H1 (cell line): ENCODE data around the gene PDE8A. TPM values are rescaled to one million over a fixed set of nuclear protein-coding genes. Genes with fewer than 3 reads are reported as not detected.

Experiments used
- CTCF ChIA-PET: fragments of 300-600 bp; sonication (Branson Sonifier 250); formaldehyde crosslinking; loops from one replicate; lab custom pipeline; 2021; ENCODE audit not compliant: partially characterized antibody; lab: Charles Lee
- POLR2A ChIA-PET: fragments of 300-600 bp; sonication (Branson Sonifier 250); formaldehyde crosslinking; loops from one replicate; lab custom pipeline; 2021; ENCODE audit warnings: inconsistent platforms; ENCODE audit not compliant: partially characterized antibody; lab: Charles Lee
- DNase-seq, 2 experiments: peaks; one replicate each; pipeline versions ENCODE4 v3.0.0 to v3.0.0-alpha.2; 2010 to 2022; ENCODE audit warnings: low spot score in 2 of 2, low read depth in 1 of 2, mixed read lengths in 1 of 2
- FAIRE-seq: peaks from 2 replicates; lab custom pipeline; 2011; peaks lifted over from hg19 to GRCh38; lab: Jason Lieb, UNC
- H2AFZ ChIP-seq: 2 replicates; pipeline ENCODE4 v1.8.1; 2012; ENCODE audit warnings: low read length, inconsistent platforms
- H2AK5ac ChIP-seq: 2 replicates; pipeline ENCODE4 v1.6.1; 2013; ENCODE audit warnings: low read depth, low read length
- H2BK120ac ChIP-seq: replicated peaks from 2 replicates; pipeline ENCODE3; 2013; ENCODE audit warnings: low read depth, low read length, inconsistent platforms
- H2BK12ac ChIP-seq: 2 replicates; pipeline ENCODE4 v1.6.1; 2013; ENCODE audit warnings: low read depth, low read length
- H2BK15ac ChIP-seq: 2 replicates; pipeline ENCODE4 v1.6.1; 2013; ENCODE audit warnings: low read length
- H2BK20ac ChIP-seq: 2 replicates; pipeline ENCODE4 v1.6.1; 2013; ENCODE audit warnings: low read length
- H2BK5ac ChIP-seq: 2 replicates; pipeline ENCODE4 v1.6.1; 2013; ENCODE audit warnings: low read depth, low read length
- H3K14ac ChIP-seq: 2 replicates; pipeline ENCODE4 v1.6.1; 2013; ENCODE audit warnings: inconsistent platforms; ENCODE audit not compliant: insufficient read length
- H3K18ac ChIP-seq: 2 replicates; pipeline ENCODE4 v1.6.1; 2013; ENCODE audit warnings: low read length; ENCODE audit errors: extremely low read depth
- H3K23ac ChIP-seq: 2 replicates; pipeline ENCODE4 v1.6.1; 2013; ENCODE audit warnings: inconsistent platforms; ENCODE audit not compliant: insufficient read length
- H3K23me2 ChIP-seq: 2 replicates; pipeline ENCODE4 v1.6.1; 2013; ENCODE audit warnings: low read depth, low read length
- H3K27ac ChIP-seq: 2 replicates; pipeline ENCODE4 v1.6.1; 2011; ENCODE audit warnings: low read depth, low read length, inconsistent platforms
- H3K27me3 ChIP-seq, 4 experiments: replicated peaks in 1 of 4; 1 replicate in 1 of 4; 2 replicates in 3 of 4; pipeline versions ENCODE4 v1.6.1 to v1.8.1; 2011 to 2013; ENCODE audit warnings: low read length in 3 of 4, mild to moderate bottlenecking in 3 of 4, inconsistent platforms in 2 of 4, mixed read lengths in 2 of 4, moderate library complexity in 1 of 4; ENCODE audit not compliant: control insufficient read depth in 3 of 4, insufficient read depth in 3 of 4; ENCODE audit errors: extremely low read depth in 1 of 4
- H3K36me3 ChIP-seq, 4 experiments: 2 replicates each; pipeline versions ENCODE4 v1.6.1 to v1.8.1; 2011 to 2013; ENCODE audit warnings: mild to moderate bottlenecking in 4 of 4, low read length in 3 of 4, moderate library complexity in 2 of 4, control low read depth in 1 of 4, inconsistent platforms in 1 of 4; ENCODE audit not compliant: insufficient read depth in 4 of 4, control insufficient read depth in 2 of 4
- H3K4ac ChIP-seq: replicated peaks from 2 replicates; pipeline ENCODE3; 2013; ENCODE audit warnings: low read length, low read depth, mixed read lengths, inconsistent platforms; ENCODE audit not compliant: insufficient read length
- H3K4me1 ChIP-seq, 4 experiments: replicated peaks in 1 of 4; 1 replicate in 1 of 4; 2 replicates in 3 of 4; pipeline versions ENCODE4 v1.6.1 to v1.8.1; 2011 to 2013; ENCODE audit warnings: low read length in 3 of 4, inconsistent platforms in 2 of 4, mixed read lengths in 1 of 4; ENCODE audit not compliant: insufficient read depth in 4 of 4, control insufficient read depth in 3 of 4
- H3K4me2 ChIP-seq, 2 experiments: 2 replicates each; pipeline versions ENCODE4 v1.6.1 to v1.8.1; 2011 to 2013; ENCODE audit warnings: low read depth in 2 of 2, low read length in 2 of 2, control low read depth in 1 of 2, inconsistent platforms in 1 of 2, mild to moderate bottlenecking in 1 of 2; ENCODE audit not compliant: insufficient read depth in 1 of 2
- H3K4me3 ChIP-seq, 4 experiments: fragments of 200-600, 300-600 bp in 1 of 4; sonication (generic), shearing (Covaris generic), sonication (Bioruptor Twin) in 1 of 4; 2 replicates each; pipeline versions ENCODE4 v1.5.1 to v1.8.1; 2011 to 2016; ENCODE audit warnings: low read length in 4 of 4, low read depth in 3 of 4, control low read depth in 2 of 4, inconsistent platforms in 2 of 4, mild to moderate bottlenecking in 2 of 4, mixed read lengths in 1 of 4, moderate library complexity in 1 of 4; ENCODE audit not compliant: insufficient read depth in 2 of 4; ENCODE audit errors: extremely low read depth in 1 of 4
- H3K56ac ChIP-seq: replicated peaks from 2 replicates; pipeline ENCODE3; 2013; ENCODE audit warnings: low read depth, mild to moderate bottlenecking, mixed read lengths, low read length, inconsistent platforms; ENCODE audit not compliant: insufficient read length
- H3K79me1 ChIP-seq: 2 replicates; pipeline ENCODE4 v1.6.1; 2013; ENCODE audit warnings: low read depth, low read length, control low read depth
- H3K79me2 ChIP-seq, 2 experiments: 2 replicates each; pipeline versions ENCODE4 v1.6.1 to v1.8.1; 2012 to 2013; ENCODE audit warnings: low read length in 2 of 2, mild to moderate bottlenecking in 2 of 2, inconsistent platforms in 1 of 2; ENCODE audit not compliant: insufficient read depth in 2 of 2, control insufficient read depth in 1 of 2
- H3K9ac ChIP-seq, 4 experiments: replicated peaks in 1 of 4; 1 replicate in 1 of 4; 2 replicates in 3 of 4; pipeline versions ENCODE4 v1.6.1 to v1.8.1; 2011 to 2013; ENCODE audit warnings: low read depth in 3 of 4, low read length in 3 of 4, control low read depth in 2 of 4, mild to moderate bottlenecking in 2 of 4, moderate library complexity in 2 of 4, inconsistent platforms in 1 of 4; ENCODE audit errors: extremely low read depth in 1 of 4
- H3K9me3 ChIP-seq, 2 experiments: 2 replicates each; pipeline versions ENCODE4 v1.6.1 to v1.8.1; 2012 to 2013; ENCODE audit warnings: mild to moderate bottlenecking in 2 of 2, moderate library complexity in 2 of 2, control low read depth in 1 of 2, inconsistent platforms in 1 of 2, low read depth in 1 of 2, low read length in 1 of 2, mixed read lengths in 1 of 2; ENCODE audit not compliant: insufficient read depth in 2 of 2
- H4K20me1 ChIP-seq, 2 experiments: replicated peaks in 1 of 2; 2 replicates each; pipeline versions ENCODE3 to v1.8.1; 2011 to 2013; ENCODE audit warnings: inconsistent platforms in 2 of 2, low read length in 2 of 2, mild to moderate bottlenecking in 1 of 2; ENCODE audit not compliant: insufficient read depth in 2 of 2, control insufficient read depth in 1 of 2
- H4K5ac ChIP-seq: 2 replicates; pipeline ENCODE4 v1.6.1; 2013; ENCODE audit warnings: low read length, low read depth, mixed read lengths, inconsistent platforms; ENCODE audit not compliant: insufficient read length
- H4K8ac ChIP-seq: 2 replicates; pipeline ENCODE4 v1.8.0; 2013; ENCODE audit warnings: mild to moderate bottlenecking, moderate library complexity, low read length, inconsistent platforms; ENCODE audit not compliant: insufficient read depth; ENCODE audit errors: extremely low read depth
- H4K91ac ChIP-seq: replicated peaks from 2 replicates; pipeline ENCODE3; 2013; ENCODE audit warnings: low read length, mixed read lengths, inconsistent platforms; ENCODE audit not compliant: insufficient read length
- CEBPB ChIP-seq: IDR thresholded peaks from 2 replicates; pipeline ENCODE4 v1.6.1; 2012; ENCODE audit warnings: low read depth, low read length
- CHD1 ChIP-seq: IDR thresholded peaks from 2 replicates; pipeline ENCODE4 v1.6.1; 2012; ENCODE audit warnings: low read depth, low read length, improper control_type of control experiment
- CTCF ChIP-seq, 3 experiments: IDR thresholded peaks; 1 replicate in 2 of 3; 2 replicates in 1 of 3; pipeline versions ENCODE4 v1.5.1 to v1.6.1; 2011; ENCODE audit warnings: low read length in 3 of 3, mild to moderate bottlenecking in 3 of 3, inconsistent platforms in 2 of 3, low read depth in 1 of 3, moderate library complexity in 1 of 3; ENCODE audit not compliant: insufficient read depth in 1 of 3; ENCODE audit errors: control extremely low read depth in 1 of 3
- EGR1 ChIP-seq: IDR thresholded peaks from 2 replicates; pipeline ENCODE4 v1.6.1; 2011; ENCODE audit warnings: low read depth, low read length, borderline replicate concordance
- EZH2 ChIP-seq: fragments of 200-600 bp; sonication (generic); IDR thresholded peaks from 2 replicates; pipeline ENCODE4 v1.7.1; 2012; ENCODE audit warnings: low read depth, mild to moderate bottlenecking, moderate library complexity, low read length, inconsistent platforms; ENCODE audit not compliant: severe bottlenecking
- JUND ChIP-seq: IDR thresholded peaks from 2 replicates; pipeline ENCODE4 v1.6.1; 2011; ENCODE audit warnings: mild to moderate bottlenecking, improper control_type of control experiment, low read length
- KDM4A ChIP-seq: IDR thresholded peaks from one replicate; pipeline ENCODE4 v1.7.1; 2012; ENCODE audit warnings: low read depth, mild to moderate bottlenecking, moderate library complexity, low read length, inconsistent platforms; ENCODE audit not compliant: severe bottlenecking
- MAX ChIP-seq: IDR thresholded peaks from 2 replicates; pipeline ENCODE4 v1.6.1; 2012; ENCODE audit warnings: inconsistent platforms
- NANOG ChIP-seq: IDR thresholded peaks from 2 replicates; pipeline ENCODE4 v1.6.1; 2011; ENCODE audit warnings: low read length, low read depth, mild to moderate bottlenecking, inconsistent platforms; ENCODE audit not compliant: insufficient read depth, poor library complexity, severe bottlenecking
- SIRT6 ChIP-seq: IDR thresholded peaks from one replicate; pipeline ENCODE4 v1.7.1; 2012; ENCODE audit warnings: low read length, inconsistent platforms
- SP1 ChIP-seq: IDR thresholded peaks from 2 replicates; pipeline ENCODE4 v1.6.1; 2011; ENCODE audit warnings: low read depth, low read length
- TCF12 ChIP-seq: IDR thresholded peaks from 2 replicates; pipeline ENCODE4 v1.6.1; 2011; ENCODE audit warnings: low read depth, mild to moderate bottlenecking, low read length
- WGBS, 2 experiments: shearing (Covaris generic) in 1 of 2; methylation state at CpG; one replicate each; pipeline versions ENCODE4 v1.1.6 to v1.1.7; 2013 to 2015; ENCODE audit warnings: low lambda C conversion rate in 2 of 2, mixed read lengths in 2 of 2, inconsistent platforms in 1 of 2, low coverage in 1 of 2, missing lambda C conversion rate in 1 of 2; ENCODE audit not compliant: insufficient replicate concordance in 2 of 2, insufficient coverage in 1 of 2, insufficient read length in 1 of 2; ENCODE audit errors: extremely low coverage in 1 of 2, missing lambda C conversion rate in 1 of 2; 5-methylcytosine and 5-hydroxymethylcytosine counted together
- polyA plus RNA-seq, 7 experiments: library from polyadenylated mRNA; depleted of rRNA in 3 of 7; stranded (reverse) in 5 of 7; unstranded in 2 of 7; fragments of >200 nt in 5 of 7; fragments of 200-250 nt in 2 of 7; gene quantifications; 1 replicate in 5 of 7; 2 replicates in 1 of 7; 4 replicates in 1 of 7; pipeline versions ENCODE4 v1.2.1 to v1.2.3, GENCODE V29; 2011 to 2013; ENCODE audit warnings: missing spikeins in 2 of 7, mixed read lengths in 2 of 7
- total RNA-seq: library from RNA; stranded (reverse); fragmentation: NEBNext Ultra II Directional; extraction: Animal tissue kit (Norgen Biotek cat#: 25700); gene quantifications from 2 replicates; pipeline ENCODE4 v1.2.1, GENCODE V29; 2021

The PDE8A gene
- total and polyA plus RNA-seq, 2 of the 8 experiments (the other 6 are each of a cell fraction or from before 2014, with no cell fraction given) = 6.9 to 7.8 TPM

- DNase-seq (no peak), FAIRE-seq (no peak)
- no peak overlapping the region for H3K4me3 ChIP-seq
- H2BK15ac ChIP-seq = no peak overlapping the region
- no peaks in the 10 kb centered on the region for H4K20me1 ChIP-seq
- no peaks in the 10 kb centered on the region for H3K9me3 ChIP-seq
- CTCF ChIA-PET = interaction anchor here (1.2 to 1.4 kb wide), 2 partner anchors 26 to 54 kb away, joined by 3 read pairs; no protein-coding TSS in a partner anchor
- no peak overlapping the region for H3K56ac ChIP-seq
- H2AFZ ChIP-seq = no peak overlapping the region
- peaks cover 0 to 4% (median 0%) of the 10 kb centered on the region in 4 experiments; a peak in 1 of 8 replicates for H3K36me3 ChIP-seq
- H4K8ac ChIP-seq = no peak overlapping the region; the same call in 1 of the 2 replicates
- no peak overlapping the region for H3K4ac ChIP-seq
- H2BK5ac ChIP-seq = no peak overlapping the region
- no peaks in the 10 kb centered on the region for H3K4me1 ChIP-seq
- no peak overlapping the region for H3K4me2 ChIP-seq
- no peak overlapping the region for H3K18ac ChIP-seq
- H3K9ac ChIP-seq = no peak overlapping the region
- H2BK120ac ChIP-seq = no peak overlapping the region
- H4K91ac ChIP-seq = no peak overlapping the region
- no peak overlapping the region for H2BK12ac ChIP-seq
- H3K14ac ChIP-seq = no peak overlapping the region
- H2AK5ac ChIP-seq = no peak overlapping the region
- H3K27ac ChIP-seq = no peak overlapping the region
- H3K27me3 ChIP-seq = no peaks in the 10 kb centered on the region
- H3K23ac ChIP-seq = no peak overlapping the region
- H4K5ac ChIP-seq = no peak overlapping the region
- no peaks in the 10 kb centered on the region for H3K79me1 ChIP-seq
- 80% methylated on average over 4 of the region's 4 CpGs; no CpG with 5 or more reads in 1 of the 2 experiments for WGBS, 2 experiments
- POLR2A ChIA-PET = interaction anchor here (1.0 kb wide), 1 partner anchor 9 kb away, joined by 3 read pairs; no protein-coding TSS in a partner anchor
- no peaks in the 10 kb centered on the region for H3K79me2 ChIP-seq
- H3K23me2 ChIP-seq = no peaks in the 10 kb centered on the region
- no peak overlapping the region for H2BK20ac ChIP-seq
- no peak for TF ChIP-seq CHD1
- TF ChIP-seq CTCF (IDR thresholded peaks at IDR 0.05; ENCODE audit: control extremely low read depth in 1 of 3, insufficient read depth in 1 of 3, low read depth in 1 of 3, low read length in 3 of 3) = no peak
- no peak for TF ChIP-seq TCF12
- TF ChIP-seq JUND = no peak
- TF ChIP-seq EZH2 = no peak
- no peak for TF ChIP-seq SP1
- no peak for TF ChIP-seq EGR1
- no peak for TF ChIP-seq CEBPB
- TF ChIP-seq SIRT6 = no peak
- no peak for TF ChIP-seq NANOG
- TF ChIP-seq KDM4A = no peak
- TF ChIP-seq MAX = no peak
Measured at GRCh38 chr15:85114886-85115285, 133.2 kb downstream of the PDE8A start.
